ENCODE measurements around the gene THY1.
"Not testable (repeated sequence)": the region's sequence is repeated elsewhere in the genome, so short reads cannot be mapped to it uniquely, and the experiment has no call there.

Gene THY1

DNA sequence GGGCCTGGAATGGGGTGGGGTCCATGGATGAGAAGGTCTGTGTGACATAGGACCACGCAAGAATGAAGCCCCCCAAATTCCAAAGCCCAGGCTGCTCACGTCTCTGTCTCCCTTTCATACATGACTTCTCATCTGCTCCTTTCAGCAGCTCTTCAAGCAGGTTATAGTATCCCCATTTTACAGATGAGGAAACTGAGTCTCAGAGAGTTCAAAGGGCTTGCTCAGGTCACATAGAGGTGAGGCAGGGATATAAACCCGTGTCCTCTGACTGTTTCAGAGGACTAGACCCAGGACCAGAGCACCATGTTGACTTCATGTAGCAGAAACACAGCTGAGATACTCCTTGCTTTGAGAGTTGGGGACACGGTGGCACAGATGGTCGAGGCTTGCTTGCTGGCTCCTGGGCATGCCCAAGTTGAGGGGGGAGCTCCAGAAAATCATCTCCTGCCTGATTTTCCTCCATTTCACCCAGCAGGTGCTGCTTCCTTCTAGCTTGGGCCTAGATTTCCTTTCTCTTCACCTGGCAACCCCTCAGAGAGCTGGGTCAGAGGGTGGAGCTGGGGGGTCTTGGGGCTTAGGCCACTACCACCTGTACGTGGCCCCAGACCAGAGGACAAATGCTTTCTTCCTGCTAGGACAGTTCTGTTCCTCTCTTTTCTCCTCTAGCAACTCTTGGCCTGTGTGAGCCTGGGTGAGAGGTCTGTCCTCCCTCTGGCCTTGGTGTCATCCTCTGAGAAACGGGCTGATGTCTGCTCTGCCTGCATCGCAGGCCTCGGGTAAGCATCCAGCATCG, 24.1 kb upstream of the THY1 start:
- TF ChIP-seq, protein P1, sequence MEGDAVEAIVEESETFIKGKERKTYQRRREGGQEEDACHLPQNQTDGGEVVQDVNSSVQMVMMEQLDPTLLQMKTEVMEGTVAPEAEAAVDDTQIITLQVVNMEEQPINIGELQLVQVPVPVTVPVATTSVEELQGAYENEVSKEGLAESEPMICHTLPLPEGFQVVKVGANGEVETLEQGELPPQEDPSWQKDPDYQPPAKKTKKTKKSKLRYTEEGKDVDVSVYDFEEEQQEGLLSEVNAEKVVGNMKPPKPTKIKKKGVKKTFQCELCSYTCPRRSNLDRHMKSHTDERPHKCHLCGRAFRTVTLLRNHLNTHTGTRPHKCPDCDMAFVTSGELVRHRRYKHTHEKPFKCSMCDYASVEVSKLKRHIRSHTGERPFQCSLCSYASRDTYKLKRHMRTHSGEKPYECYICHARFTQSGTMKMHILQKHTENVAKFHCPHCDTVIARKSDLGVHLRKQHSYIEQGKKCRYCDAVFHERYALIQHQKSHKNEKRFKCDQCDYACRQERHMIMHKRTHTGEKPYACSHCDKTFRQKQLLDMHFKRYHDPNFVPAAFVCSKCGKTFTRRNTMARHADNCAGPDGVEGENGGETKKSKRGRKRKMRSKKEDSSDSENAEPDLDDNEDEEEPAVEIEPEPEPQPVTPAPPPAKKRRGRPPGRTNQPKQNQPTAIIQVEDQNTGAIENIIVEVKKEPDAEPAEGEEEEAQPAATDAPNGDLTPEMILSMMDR (IDR thresholded peaks at IDR 0.05; ENCODE audit: low read depth, low read length), result no peak
- Histone ChIP-seq H3K27me3 (ENCODE audit: insufficient read depth, low read depth, severe bottlenecking) (no peaks in the 10 kb centered on the region), H3K36me3 (no peaks in the 10 kb centered on the region), H3K4me3 (ENCODE audit: low read depth, low read length) (no peak overlapping the region), H3K9me3 (ENCODE audit: severe bottlenecking) (no peaks in the 10 kb centered on the region), H3K27ac (no peak overlapping the region)
- DNase-seq, result no peak

GRCh38 chr11:119446434-119446833, 23.5 kb upstream of the THY1 start:
- Histone ChIP-seq H3K27ac (no peak overlapping the region), H3K36me3 (no peaks in the 10 kb centered on the region), H3K27me3 (ENCODE audit: insufficient read depth, low read depth, severe bottlenecking) (no peaks in the 10 kb centered on the region), H3K4me3 (ENCODE audit: low read depth, low read length) (no peak overlapping the region), H3K9me3 (ENCODE audit: severe bottlenecking) (no peaks in the 10 kb centered on the region)
- DNase-seq, result no peak
- TF ChIP-seq, protein P1 (IDR thresholded peaks at IDR 0.05; ENCODE audit: low read depth, low read length), result no peak

DNA sequence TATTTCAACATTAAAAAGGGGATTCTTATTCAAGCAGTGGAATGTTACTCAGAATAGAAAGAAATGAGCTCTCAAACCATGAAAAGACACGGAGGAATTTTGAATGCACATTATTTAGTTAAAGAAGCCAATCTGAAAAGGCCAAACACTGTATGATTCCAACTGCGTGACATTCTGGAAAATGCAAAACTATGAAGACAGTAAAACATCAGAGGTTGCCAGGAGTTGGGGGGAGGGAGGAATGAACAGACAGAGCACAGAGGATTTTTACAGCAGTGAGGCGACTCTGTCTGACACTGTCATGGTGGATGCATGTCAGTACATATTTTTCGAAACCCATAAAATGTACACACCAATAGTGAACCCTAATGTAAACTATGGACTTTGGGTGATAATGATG, 22.9 kb upstream of the THY1 start:
- Histone ChIP-seq H3K4me3 (ENCODE audit: low read depth, low read length) (no peak overlapping the region), H3K36me3 (no peaks in the 10 kb centered on the region)

DNA sequence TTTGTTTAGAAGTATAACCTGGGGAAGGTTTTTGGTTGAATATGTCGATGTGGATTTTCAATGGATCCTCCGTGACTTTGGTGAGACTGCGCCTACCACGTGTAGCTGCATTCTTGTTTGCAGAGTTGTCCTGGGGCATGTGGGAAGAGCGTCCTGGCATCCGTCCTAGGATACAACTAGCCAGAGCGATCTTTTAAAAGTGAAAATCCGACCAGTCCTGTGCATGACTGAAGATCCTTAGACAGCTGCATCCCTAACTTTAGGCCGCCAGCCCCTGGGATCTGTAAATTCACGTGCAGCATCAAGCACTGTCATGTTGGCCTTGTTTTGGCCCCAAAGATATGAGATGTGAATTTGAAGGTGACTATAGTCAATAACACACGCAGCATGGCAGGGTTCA, 22.4 kb upstream of the THY1 start:
- Histone ChIP-seq H3K36me3 (no peaks in the 10 kb centered on the region), H3K9me3 (ENCODE audit: severe bottlenecking) (no peaks in the 10 kb centered on the region), H3K27me3 (ENCODE audit: insufficient read depth, low read depth, severe bottlenecking) (no peaks in the 10 kb centered on the region), H3K4me3 (ENCODE audit: low read depth, low read length) (no peak overlapping the region), H3K27ac (no peak overlapping the region)
- TF ChIP-seq, protein P1 (IDR thresholded peaks at IDR 0.05; ENCODE audit: low read depth, low read length), result no peak
- DNase-seq, result no peak

More for the DNA sequence above, 22.9 kb upstream of the THY1 start:
- H3K27ac ChIP-seq, result no peak overlapping the region
- H3K9me3 ChIP-seq (ENCODE audit: severe bottlenecking), result no peaks in the 10 kb centered on the region
- TF ChIP-seq, protein P1 (IDR thresholded peaks at IDR 0.05; ENCODE audit: low read depth, low read length), result no peak
- no peaks in the 10 kb centered on the region for H3K27me3 ChIP-seq (ENCODE audit: insufficient read depth, low read depth, severe bottlenecking)
- no peak for DNase-seq

- TF ChIP-seq, protein P1 (IDR thresholded peaks at IDR 0.05; ENCODE audit: low read depth, low read length), result no peak
- no peak for DNase-seq
- Histone ChIP-seq H3K27ac (no peak overlapping the region), H3K27me3 (ENCODE audit: insufficient read depth, low read depth, severe bottlenecking) (no peaks in the 10 kb centered on the region), H3K9me3 (ENCODE audit: severe bottlenecking) (no peaks in the 10 kb centered on the region), H3K36me3 (no peaks in the 10 kb centered on the region), H3K4me3 (ENCODE audit: low read depth, low read length) (no peak overlapping the region)
These were observed 18.9 kb upstream of the THY1 start for GRCh38 chr11:119441898-119442243.

GRCh38 chr11:119438599-119438998, 15.6 kb upstream of the THY1 start:
- H3K4me3 ChIP-seq (ENCODE audit: low read depth, low read length), result no peak overlapping the region
- no peak for DNase-seq
- no peaks in the 10 kb centered on the region for H3K9me3 ChIP-seq (ENCODE audit: severe bottlenecking)
- H3K27me3 ChIP-seq (ENCODE audit: insufficient read depth, low read depth, severe bottlenecking), result no peaks in the 10 kb centered on the region
- no peaks in the 10 kb centered on the region for H3K36me3 ChIP-seq
- TF ChIP-seq, protein P1 (IDR thresholded peaks at IDR 0.05; ENCODE audit: low read depth, low read length), result no peak
- H3K27ac ChIP-seq, result no peak overlapping the region

- H3K4me3 ChIP-seq (ENCODE audit: low read depth, low read length); H3K27me3 ChIP-seq (ENCODE audit: insufficient read depth, low read depth, severe bottlenecking); DNase-seq; H3K36me3 ChIP-seq; H3K9me3 ChIP-seq (ENCODE audit: severe bottlenecking); H3K27ac ChIP-seq: not testable (repeated sequence)
These were observed 14.5 kb upstream of the THY1 start for GRCh38 chr11:119437521-119437920.
